C1 segment of cervical spinal cord (tissue), 14 donors: Measurements from ENCODE around the gene ADGRG6.

Source experiments
- DNase-seq, 14 donors: peaks; one replicate each; lab custom pipeline; 2025; lab: John Stamatoyannopoulos, UW

ADGRG6 gene

GRCh38 chr6:142376115-142376514 is 74.3 kb downstream of the ADGRG6 start:
- no peak for DNase-seq

- no peak for DNase-seq
Measured at GRCh38 chr6:142376800-142377496, 75.1 kb downstream of the ADGRG6 start.

GRCh38 chr6:142377497-142377848 is 75.7 kb downstream of the ADGRG6 start:
- no peak for DNase-seq

- no peak for DNase-seq
Measured at GRCh38 chr6:142378138-142378875, 76.5 kb downstream of the ADGRG6 start.

GRCh38 chr6:142380626-142381025 is 78.8 kb downstream of the ADGRG6 start:
- DNase-seq = no peak

GRCh38 chr6:142381181-142381580 is 79.4 kb downstream of the ADGRG6 start:
- no peak for DNase-seq

GRCh38 chr6:142381845-142382378 is 80.1 kb downstream of the ADGRG6 start:
- DNase-seq = no peak

GRCh38 chr6:142384519-142385254 is 82.9 kb downstream of the ADGRG6 start:
- no peak for DNase-seq

GRCh38 chr6:142385352-142385751 is 83.5 kb downstream of the ADGRG6 start:
- no peak for DNase-seq

- no peak for DNase-seq
Measured at GRCh38 chr6:142386657-142387056, 84.8 kb downstream of the ADGRG6 start.

GRCh38 chr6:142387997-142388815 is 86.4 kb downstream of the ADGRG6 start:
- DNase-seq = no peak

GRCh38 chr6:142395266-142395665 is 93.5 kb downstream of the ADGRG6 start:
- DNase-seq = no peak

GRCh38 chr6:142395768-142396231 is 94.0 kb downstream of the ADGRG6 start:
- DNase-seq = no peak

GRCh38 chr6:142398353-142398752 is 96.5 kb downstream of the ADGRG6 start:
- DNase-seq = no peak

- no peak for DNase-seq
Measured at GRCh38 chr6:142399739-142400138, 97.9 kb downstream of the ADGRG6 start.

GRCh38 chr6:142400495-142400894 is 98.7 kb downstream of the ADGRG6 start:
- DNase-seq = no peak

- DNase-seq = no peak
Measured at GRCh38 chr6:142401838-142402237, 100.0 kb downstream of the ADGRG6 start.

GRCh38 chr6:142404751-142405150 is 102.9 kb downstream of the ADGRG6 start:
- no peak for DNase-seq

GRCh38 chr6:142406131-142406530 is 104.3 kb downstream of the ADGRG6 start:
- DNase-seq = no peak

- DNase-seq = no peak
Measured at GRCh38 chr6:142407685-142408273, 106.0 kb downstream of the ADGRG6 start.

GRCh38 chr6:142408409-142408808 is 106.6 kb downstream of the ADGRG6 start:
- DNase-seq = no peak
